Activated CD8-positive, alpha-beta T cell treated with anti-CD3 and anti-CD28 coated beads for 36 hours (primary cell): ENCODE data around the gene MIDN. TPM values are rescaled to one million over a fixed set of nuclear protein-coding genes. Genes with fewer than 3 reads are reported as not detected.

Experiments used
- ATAC-seq: fragments of 200-7000 bp; cut with Tn5 transposase; one replicate; pipeline ENCODE4 v1.10.0; 2021; ENCODE audit warnings: mild to moderate bottlenecking, moderate library complexity
- CTCF ChIA-PET: fragments of 350-600 bp; sonication (Branson Sonifier 250); formaldehyde crosslinking; loops from one replicate; lab custom pipeline; 2021; ENCODE audit warnings: antibody characterized with exemption; lab: Charles Lee
- POLR2A ChIA-PET: fragments of 350-600 bp; sonication (Branson Sonifier 250); formaldehyde crosslinking; loops from one replicate; lab custom pipeline; 2021; ENCODE audit warnings: antibody characterized with exemption; lab: Charles Lee
- DNase-seq: peaks from one replicate; pipeline ENCODE4 v3.0.0-alpha.2; 2020
- H3K27ac Mint-ChIP-seq: one replicate; pipeline ENCODE4 v1.8.0; 2021; ENCODE audit warnings: mild to moderate bottlenecking, mixed read lengths
- H3K27me3 Mint-ChIP-seq: one replicate; pipeline ENCODE4 v1.8.0; 2021; ENCODE audit warnings: mixed read lengths
- H3K36me3 Mint-ChIP-seq: one replicate; pipeline ENCODE4 v1.8.0; 2021; ENCODE audit warnings: low read depth, mixed read lengths
- H3K4me1 Mint-ChIP-seq: one replicate; pipeline ENCODE4 v1.8.0; 2021; ENCODE audit warnings: low read depth, mixed read lengths
- H3K4me3 Mint-ChIP-seq: one replicate; pipeline ENCODE4 v1.8.0; 2021; ENCODE audit warnings: mild to moderate bottlenecking, moderate library complexity, mixed read lengths
- H3K9me3 Mint-ChIP-seq: one replicate; pipeline ENCODE4 v1.8.0; 2021; ENCODE audit warnings: mixed read lengths
- CTCF ChIP-seq: fragments of 200-600 bp; IDR thresholded peaks from one replicate; pipeline ENCODE4 v1.8.0; 2022; ENCODE audit warnings: antibody characterized with exemption, mild to moderate bottlenecking
- intact Hi-C: fragments of 100-400 bp; cut with micrococcal nuclease; formaldehyde crosslinking; loops from one replicate; pipeline ENCODE4 v1.10.0; 2022
- total RNA-seq, 2 experiments: library from RNA; stranded (reverse); gene quantifications; one replicate each; pipeline ENCODE4 v1.2.3, GENCODE V29; 2021

The MIDN gene
- total RNA-seq, 2 experiments from 2014 or later = 41.1 to 43.9 TPM

- H3K27me3 Mint-ChIP-seq = no peaks in the 10 kb centered on the region
- H3K4me1 Mint-ChIP-seq = peaks cover under 1% of the 10 kb centered on the region
- H3K4me3 Mint-ChIP-seq = no peak overlapping the region
- intact Hi-C loops = no loop called here
- ChIA-PET CTCF (interaction anchor here (0.9 to 1.8 kb wide), 3 partner anchors 7 to 108 kb away, joined by 3 to 5 read pairs (median 3); no protein-coding TSS in a partner anchor), POLR2A (interaction anchor here (1.0 kb wide), 2 partner anchors 12 to 15 kb away, joined by 3 to 4 read pairs; no protein-coding TSS in a partner anchor)
- no peak for DNase-seq
- H3K36me3 Mint-ChIP-seq = no peaks in the 10 kb centered on the region
- TF ChIP-seq CTCF = no peak
- no peaks in the 10 kb centered on the region for H3K9me3 Mint-ChIP-seq
- no peak overlapping the region for H3K27ac Mint-ChIP-seq
- no peak for ATAC-seq
Observed at GRCh38 chr19:1220976-1221903, 27.1 kb upstream of the MIDN start.

- no peak overlapping the region for H3K27ac Mint-ChIP-seq
- no peak for DNase-seq
- TF ChIP-seq CTCF = no peak
- intact Hi-C loops = no loop called here
- CTCF ChIA-PET = interaction anchor here (1.3 to 1.8 kb wide), 2 partner anchors 8 to 108 kb away, joined by 3 to 5 read pairs; no protein-coding TSS in a partner anchor
- H3K4me1 Mint-ChIP-seq = no peaks in the 10 kb centered on the region
- H3K9me3 Mint-ChIP-seq = no peaks in the 10 kb centered on the region
- no peaks in the 10 kb centered on the region for H3K36me3 Mint-ChIP-seq
- POLR2A ChIA-PET = interaction anchor here (1.1 kb wide), 1 partner anchor 18 kb away, joined by 3 read pairs; no protein-coding TSS in a partner anchor
- no peak overlapping the region for H3K4me3 Mint-ChIP-seq
- ATAC-seq = no peak
- no peaks in the 10 kb centered on the region for H3K27me3 Mint-ChIP-seq
Observed at GRCh38 chr19:1221904-1222255, 26.5 kb upstream of the MIDN start.

- no peak for TF ChIP-seq CTCF
- Mint-ChIP-seq H3K4me1 (no peaks in the 10 kb centered on the region), H3K27me3 (no peaks in the 10 kb centered on the region), H3K36me3 (no peaks in the 10 kb centered on the region), H3K27ac (no peak overlapping the region), H3K9me3 (no peaks in the 10 kb centered on the region), H3K4me3 (no peak overlapping the region)
- intact Hi-C loops = no loop called here
- no peak for DNase-seq
- POLR2A ChIA-PET = interaction anchor here (0.7 to 1.1 kb wide), 2 partner anchors 19 to 88 kb away, joined by 3 read pairs; no protein-coding TSS in a partner anchor
- no peak for ATAC-seq
- CTCF ChIA-PET = interaction anchor here (0.9 to 1.8 kb wide), 5 partner anchors 9 to 110 kb away, joined by 3 to 5 read pairs (median 4); no protein-coding TSS in a partner anchor
Observed at GRCh38 chr19:1222394-1222793, 26.0 kb upstream of the MIDN start.

- ATAC-seq = no peak
- DNase-seq = peak; percentile 62
- no peaks in the 10 kb centered on the region for H3K4me1 Mint-ChIP-seq
- intact Hi-C loops = no loop called here
- ChIA-PET CTCF (interaction anchor here (0.6 to 1.4 kb wide), 7 partner anchors 9 to 148 kb away, joined by 3 to 5 read pairs (median 3); no protein-coding TSS in a partner anchor), POLR2A (interaction anchor here (0.7 to 1.1 kb wide), 2 partner anchors 19 to 89 kb away, joined by 3 read pairs; no protein-coding TSS in a partner anchor)
- H3K27me3 Mint-ChIP-seq = no peaks in the 10 kb centered on the region
- no peaks in the 10 kb centered on the region for H3K9me3 Mint-ChIP-seq
- TF ChIP-seq CTCF = peak; percentile 39
- peaks cover 2% of the 10 kb centered on the region for H3K36me3 Mint-ChIP-seq
- H3K4me3 Mint-ChIP-seq = no peak overlapping the region
- H3K27ac Mint-ChIP-seq = no peak overlapping the region
Observed at GRCh38 chr19:1223018-1223855, 25.1 kb upstream of the MIDN start.
